AG04449 (cell line): ENCODE data around the gene OPA3.

ENCODE experiments used
- CTCF ChIA-PET: fragments of 350-600 bp; formaldehyde crosslinking; extraction: SDS; loops from one replicate; lab custom pipeline; 2021; ENCODE audit warnings: antibody characterized with exemption; lab: Yijun Ruan, JAX
- POLR2A ChIA-PET: fragments of 400-600, 350-600 bp; formaldehyde crosslinking; extraction: SDS; loops from one replicate; lab custom pipeline; 2020; ENCODE audit warnings: antibody characterized with exemption, inconsistent platforms; lab: Yijun Ruan, JAX
- DNase-seq: peaks from one replicate; pipeline ENCODE4 v3.0.0-alpha.2; 2010; ENCODE audit warnings: low read depth, low spot score
- H3K4me3 ChIP-seq: 2 replicates; pipeline ENCODE4 v1.5.1; 2011; ENCODE audit warnings: low read depth, mild to moderate bottlenecking, control low read depth, low read length
- CTCF ChIP-seq: IDR thresholded peaks from one replicate; pipeline ENCODE4 v1.5.1; 2011; ENCODE audit warnings: mild to moderate bottlenecking, moderate library complexity, low read length, control low read depth, inconsistent platforms; ENCODE audit not compliant: insufficient read depth; ENCODE audit errors: missing control alignments

Gene OPA3

GRCh38 chr19:45488708-45489107 is 95.9 kb downstream of the OPA3 start:
- H3K4me3 ChIP-seq = no peak overlapping the region
- TF ChIP-seq CTCF = no peak
- CTCF ChIA-PET = interaction anchor here (0.9 to 6.2 kb wide), 6 partner anchors 7 to 154 kb away, joined by 4 to 60 read pairs (median 7); no protein-coding TSS in a partner anchor
- DNase-seq = no peak
- POLR2A ChIA-PET = no interaction called here

- TF ChIP-seq CTCF = peak; percentile 93
- peak overlapping the region; percentile 83 for H3K4me3 ChIP-seq
- DNase-seq = no peak
- CTCF ChIA-PET = interaction anchor here (0.7 to 6.2 kb wide), 55 partner anchors 8 to 244 kb away, joined by 3 to 206 read pairs (median 5); partner anchors contain the start of genes EML2, ERCC1, FOSB and PPM1N
- POLR2A ChIA-PET = interaction anchor here (0.8 to 0.9 kb wide), 3 partner anchors 46 to 156 kb away, joined by 3 read pairs; no protein-coding TSS in a partner anchor
Measured at GRCh38 chr19:45485305-45486077, 99.1 kb downstream of the OPA3 start.

GRCh38 chr19:45484273-45484945 is 100.2 kb downstream of the OPA3 start:
- DNase-seq = no peak
- ChIA-PET CTCF (interaction anchor here (0.7 to 6.2 kb wide), 42 partner anchors 9 to 245 kb away, joined by 3 to 206 read pairs (median 6); partner anchors contain the start of genes EML2, FOSB, PPM1N and PPP1R13L), POLR2A (interaction anchor here (0.9 kb wide), 1 partner anchor 76 kb away, joined by 3 read pairs; no protein-coding TSS in a partner anchor)
- TF ChIP-seq CTCF = no peak
- no peak overlapping the region for H3K4me3 ChIP-seq

- DNase-seq = no peak
- ChIA-PET CTCF (interaction anchor here (4.5 to 5.8 kb wide), 2 partner anchors 41 to 52 kb away, joined by 54 to 206 read pairs; no protein-coding TSS in a partner anchor), POLR2A (no interaction called here)
- TF ChIP-seq CTCF = no peak
- no peak overlapping the region for H3K4me3 ChIP-seq
Measured at GRCh38 chr19:45483033-45483432, 101.6 kb downstream of the OPA3 start.

- peak; percentile 87 for TF ChIP-seq CTCF
- POLR2A ChIA-PET = interaction anchor here (0.5 to 1.5 kb wide), 13 partner anchors 7 to 300 kb away, joined by 3 to 26 read pairs (median 4); partner anchors contain the start of genes BLOC1S3, ERCC1, FOSB and TRAPPC6A
Measured at GRCh38 chr19:45478454-45479238, 106.0 kb downstream of the OPA3 start.

More at GRCh38 chr19:45478454-45479238, 106.0 kb downstream of the OPA3 start:
- no peak for DNase-seq
- CTCF ChIA-PET = interaction anchor here (0.6 to 19.3 kb wide), 35 partner anchors 10 to 296 kb away, joined by 3 to 773 read pairs (median 4); partner anchors contain the start of genes EML2, ERCC1, ERCC2 and FOSB
- peak overlapping the region; percentile 63 for H3K4me3 ChIP-seq
